KMS-11 (cell line): ENCODE measurements around the gene FERD3L.

Experiments
- H2AFZ ChIP-seq: fragments of 200-600 bp; sonication (generic); 2 replicates; pipeline ENCODE4 v1.6.1; 2016; ENCODE audit warnings: antibody characterized with exemption, mixed run types, low read depth
- H3K27ac ChIP-seq: fragments of 200-600 bp; sonication (generic); 2 replicates; pipeline ENCODE4 v1.6.1; 2016; ENCODE audit warnings: mild to moderate bottlenecking, mixed run types
- H3K27me3 ChIP-seq: fragments of 200-600 bp; sonication (generic); 2 replicates; pipeline ENCODE4 v1.6.1; 2017; ENCODE audit warnings: mild to moderate bottlenecking, low read depth, mixed run types, moderate library complexity; ENCODE audit not compliant: insufficient read depth
- H3K36me3 ChIP-seq: fragments of 200-600 bp; sonication (generic); 2 replicates; pipeline ENCODE4 v1.6.1; 2017; ENCODE audit warnings: mild to moderate bottlenecking, mixed run types; ENCODE audit not compliant: insufficient read depth
- H3K4me1 ChIP-seq: fragments of 200-600 bp; sonication (generic); 2 replicates; pipeline ENCODE4 v1.6.1; 2016; ENCODE audit warnings: mild to moderate bottlenecking, low read depth, mixed run types; ENCODE audit not compliant: poor library complexity, severe bottlenecking
- H3K4me2 ChIP-seq: fragments of 200-600 bp; sonication (generic); 2 replicates; pipeline ENCODE4 v1.7.0; 2016; ENCODE audit warnings: mild to moderate bottlenecking, mixed run types
- H3K4me3 ChIP-seq: fragments of 200-600 bp; sonication (generic); IDR thresholded peaks from 2 replicates; pipeline ENCODE4 v1.6.1; 2017; ENCODE audit warnings: low read depth, low read length, mixed read lengths; ENCODE audit not compliant: insufficient read depth
- H3K79me2 ChIP-seq: fragments of 200-600 bp; sonication (generic); 2 replicates; pipeline ENCODE4 v1.6.1; 2016; ENCODE audit warnings: low read depth, mixed run types; ENCODE audit not compliant: insufficient read depth
- H3K9ac ChIP-seq: fragments of 200-600 bp; sonication (generic); 2 replicates; pipeline ENCODE4 v1.6.1; 2016; ENCODE audit warnings: mild to moderate bottlenecking, mixed run types
- H4K20me1 ChIP-seq: fragments of 200-600 bp; sonication (generic); 2 replicates; pipeline ENCODE4 v1.6.1; 2016; ENCODE audit warnings: mild to moderate bottlenecking, mixed run types; ENCODE audit not compliant: insufficient read depth
- TF ChIP-seq, protein P1 (sequence below): fragments of 200-600 bp; sonication (generic); conservative IDR thresholded peaks from 2 replicates; pipeline ENCODE4 v1.6.1; 2017; ENCODE audit warnings: low read depth, mild to moderate bottlenecking, antibody characterized with exemption, low read length, moderate library complexity, mixed read lengths

Gene FERD3L

DNA sequence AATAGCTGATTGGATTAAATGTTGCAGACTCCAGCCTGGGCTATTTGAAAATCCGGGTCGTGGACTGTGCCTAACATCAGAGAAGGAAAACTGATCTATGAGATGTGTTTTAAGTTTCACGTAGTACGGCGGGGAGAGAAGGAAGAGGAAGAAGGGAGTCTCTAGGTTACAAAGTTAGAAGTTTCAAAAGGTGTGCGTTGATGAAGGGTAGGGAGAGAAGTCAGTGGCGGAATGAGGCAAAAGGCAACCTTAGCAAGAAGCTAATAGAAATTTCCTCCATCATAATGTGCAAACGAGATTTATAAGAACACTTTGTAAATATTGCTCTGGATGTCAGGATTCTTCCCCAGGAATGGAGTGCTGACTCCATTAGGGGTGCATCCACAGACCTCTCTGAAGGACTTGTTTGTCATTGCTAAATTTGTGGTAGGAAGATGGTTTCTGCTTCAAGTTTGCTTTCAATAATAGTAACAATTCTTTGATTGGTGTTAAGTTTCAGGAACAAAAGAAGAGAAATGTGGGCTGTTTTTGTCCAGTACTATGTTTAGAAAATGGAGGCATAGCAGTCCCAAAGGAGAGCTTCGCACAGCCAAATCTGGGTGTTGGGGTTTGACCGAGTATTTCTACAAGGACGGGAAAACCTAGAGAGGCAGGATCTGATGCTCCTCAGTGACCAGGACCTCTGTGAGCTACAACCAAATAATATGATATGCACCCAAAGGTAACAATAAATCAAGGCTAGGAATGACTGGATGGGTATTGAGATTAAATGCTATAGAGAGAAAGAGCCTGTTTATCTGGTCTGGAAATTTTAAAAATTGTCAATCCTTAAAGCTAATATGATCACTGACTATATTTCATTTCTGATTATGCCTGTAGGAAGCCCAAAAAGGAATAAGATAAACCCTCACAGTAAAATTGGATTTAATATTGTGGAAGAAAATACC is 35.9 kb downstream of the FERD3L start:
- Histone ChIP-seq H2AFZ (no peak overlapping the region), H3K27me3 (no peaks in the 10 kb centered on the region), H3K36me3 (no peaks in the 10 kb centered on the region), H3K4me3 (no peak overlapping the region), H4K20me1 (no peaks in the 10 kb centered on the region), H3K9ac (no peak overlapping the region), H3K4me1 (peaks cover 4% of the 10 kb centered on the region), H3K4me2 (no peak overlapping the region), H3K79me2 (peaks cover 2% of the 10 kb centered on the region), H3K27ac (no peak overlapping the region)
- TF ChIP-seq, protein P1, sequence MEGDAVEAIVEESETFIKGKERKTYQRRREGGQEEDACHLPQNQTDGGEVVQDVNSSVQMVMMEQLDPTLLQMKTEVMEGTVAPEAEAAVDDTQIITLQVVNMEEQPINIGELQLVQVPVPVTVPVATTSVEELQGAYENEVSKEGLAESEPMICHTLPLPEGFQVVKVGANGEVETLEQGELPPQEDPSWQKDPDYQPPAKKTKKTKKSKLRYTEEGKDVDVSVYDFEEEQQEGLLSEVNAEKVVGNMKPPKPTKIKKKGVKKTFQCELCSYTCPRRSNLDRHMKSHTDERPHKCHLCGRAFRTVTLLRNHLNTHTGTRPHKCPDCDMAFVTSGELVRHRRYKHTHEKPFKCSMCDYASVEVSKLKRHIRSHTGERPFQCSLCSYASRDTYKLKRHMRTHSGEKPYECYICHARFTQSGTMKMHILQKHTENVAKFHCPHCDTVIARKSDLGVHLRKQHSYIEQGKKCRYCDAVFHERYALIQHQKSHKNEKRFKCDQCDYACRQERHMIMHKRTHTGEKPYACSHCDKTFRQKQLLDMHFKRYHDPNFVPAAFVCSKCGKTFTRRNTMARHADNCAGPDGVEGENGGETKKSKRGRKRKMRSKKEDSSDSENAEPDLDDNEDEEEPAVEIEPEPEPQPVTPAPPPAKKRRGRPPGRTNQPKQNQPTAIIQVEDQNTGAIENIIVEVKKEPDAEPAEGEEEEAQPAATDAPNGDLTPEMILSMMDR, result no peak

DNA sequence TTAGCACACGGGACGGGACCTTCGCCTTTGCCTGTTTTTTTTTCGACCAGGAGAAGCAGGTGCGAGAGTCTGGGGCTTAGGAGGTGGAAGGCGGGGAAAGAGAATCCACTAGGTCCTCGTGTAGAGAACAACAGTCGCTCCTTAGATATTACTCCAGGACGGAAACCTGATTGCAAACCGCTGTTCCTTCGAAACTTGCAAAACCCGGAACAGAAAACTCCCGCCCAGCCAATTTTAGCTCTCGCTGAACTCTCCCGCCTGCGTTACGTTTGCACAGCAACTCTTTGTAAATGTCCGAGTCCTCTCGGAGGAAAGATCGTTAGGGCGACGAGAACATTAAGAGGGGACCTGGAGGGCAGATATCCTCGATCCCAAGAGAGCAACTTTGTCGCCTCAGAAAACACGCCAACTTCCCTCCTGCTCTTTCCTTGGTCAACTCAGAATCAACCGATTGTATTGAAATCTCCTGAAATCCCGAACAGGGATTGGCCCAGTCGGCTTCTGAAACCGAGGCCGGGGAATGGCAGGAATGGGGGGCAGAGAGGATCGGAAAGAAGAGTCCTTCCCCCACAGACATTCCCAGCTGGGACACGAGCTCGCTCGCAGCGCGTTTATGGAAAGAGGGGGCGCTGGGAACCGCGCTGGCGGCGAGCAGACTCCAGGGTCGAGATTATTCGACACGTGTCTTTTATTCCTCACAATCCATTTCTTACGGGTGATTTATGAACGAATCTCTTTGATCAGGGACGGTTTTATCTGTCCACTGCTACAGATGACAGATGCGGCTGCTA is 37.7 kb downstream of the FERD3L start:
- Histone ChIP-seq H3K9ac (peak overlapping the region; percentile 8; the same call in 1 of the 2 replicates), H2AFZ (peak overlapping the region; percentile 72), H3K79me2 (no peaks in the 10 kb centered on the region), H3K27me3 (no peaks in the 10 kb centered on the region), H3K36me3 (no peaks in the 10 kb centered on the region), H3K4me3 (no peak overlapping the region), H3K4me2 (peak overlapping the region; percentile 67), H3K4me1 (no peaks in the 10 kb centered on the region), H3K27ac (no peak overlapping the region), H4K20me1 (no peaks in the 10 kb centered on the region)
- TF ChIP-seq, protein P1, result no peak

DNA sequence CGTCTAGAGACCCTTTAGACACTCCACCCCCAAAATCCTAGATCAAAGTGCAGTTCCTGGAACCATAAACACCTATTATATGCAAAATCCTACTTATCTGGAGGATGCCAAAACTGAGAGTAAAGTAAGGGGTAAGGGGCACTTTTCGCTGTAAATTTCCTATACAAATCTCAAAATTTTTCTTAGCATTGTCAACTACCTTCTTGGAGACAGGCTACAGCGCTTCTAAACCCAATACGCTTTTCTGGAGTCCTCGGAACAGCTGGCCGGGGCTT is 38.2 kb downstream of the FERD3L start:
- Histone ChIP-seq H3K4me1 (no peaks in the 10 kb centered on the region), H3K27ac (no peak overlapping the region), H3K36me3 (no peaks in the 10 kb centered on the region), H3K79me2 (no peaks in the 10 kb centered on the region), H3K27me3 (no peaks in the 10 kb centered on the region), H3K4me3 (no peak overlapping the region), H4K20me1 (no peaks in the 10 kb centered on the region), H3K4me2 (peak overlapping the region; percentile 67; the same call in 1 of the 2 replicates), H3K9ac (no peak overlapping the region; the same call in 1 of the 2 replicates), H2AFZ (peak overlapping the region; percentile 72; the same call in 1 of the 2 replicates)
- TF ChIP-seq, protein P1, result no peak

DNA sequence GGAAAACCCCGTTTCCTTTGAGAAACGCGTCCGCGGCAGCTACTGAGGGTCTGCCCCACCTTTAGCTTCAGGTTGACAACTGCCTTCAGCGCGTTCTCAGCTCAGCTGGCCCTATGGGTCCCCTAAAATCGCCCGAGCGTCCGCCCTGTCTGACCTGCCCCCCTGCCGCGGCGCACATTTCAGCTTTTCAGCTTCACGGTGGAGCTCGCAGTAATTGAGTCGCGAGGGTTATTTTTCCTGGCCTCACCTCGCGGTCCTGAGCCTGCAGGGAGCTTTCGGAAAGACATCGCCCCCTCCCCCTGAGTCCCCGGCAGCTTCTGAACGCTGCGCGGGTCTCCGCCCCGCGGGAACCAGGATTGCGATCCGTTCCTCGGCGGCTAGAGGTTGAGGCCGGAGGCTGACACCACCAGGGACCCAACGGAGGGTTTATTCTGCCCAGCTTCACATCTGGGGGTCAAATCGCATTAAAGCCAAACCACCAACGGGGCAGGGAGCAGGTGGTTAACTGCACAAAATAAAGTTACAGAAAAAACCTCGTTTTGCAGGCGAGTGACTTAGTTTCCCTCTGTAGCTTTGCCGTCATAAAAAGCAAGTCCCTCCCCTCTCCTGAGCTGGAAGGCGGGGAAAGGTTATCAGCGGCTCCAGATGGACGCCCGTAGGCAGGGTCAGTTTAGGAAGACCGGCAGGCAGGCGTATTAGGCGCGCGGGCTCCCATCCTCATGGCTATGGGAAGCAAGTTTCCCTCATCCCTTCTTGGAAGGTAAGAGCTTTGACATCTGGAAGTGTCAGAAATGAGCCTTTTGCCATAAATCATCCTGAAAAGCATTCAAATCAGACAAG is 38.8 kb downstream of the FERD3L start:
- TF ChIP-seq, protein P1, result no peak
- Histone ChIP-seq H3K9ac (no peak overlapping the region), H2AFZ (0 out of 2 replicates have a peak overlapping the region, but pooled peaks have one; percentile 72), H3K27ac (no peak overlapping the region), H3K4me2 (peak overlapping the region; percentile 67; the same call in 1 of the 2 replicates), H3K27me3 (no peaks in the 10 kb centered on the region), H3K79me2 (no peaks in the 10 kb centered on the region), H4K20me1 (no peaks in the 10 kb centered on the region), H3K36me3 (no peaks in the 10 kb centered on the region), H3K4me3 (no peak overlapping the region), H3K4me1 (no peaks in the 10 kb centered on the region)
